Right hindlimb (tissue), 1 donor: ENCODE results near the gene TBC1D5.
"Not testable (repeated sequence)": the region's sequence is repeated elsewhere in the genome, so short reads cannot be mapped to it uniquely, and the experiment has no call there.

Experiments
- DNase-seq: peaks from one replicate; pipeline ENCODE4 v3.0.0-alpha.2; 2018

TBC1D5 gene

GRCh38 chr3:17640466-17640865 is 102.0 kb downstream of the TBC1D5 start:
- DNase-seq, result no peak

- no peak for DNase-seq
Measured at GRCh38 chr3:17639765-17640164, 102.7 kb downstream of the TBC1D5 start.

GRCh38 chr3:17639257-17639656 is 103.2 kb downstream of the TBC1D5 start:
- no peak for DNase-seq

GRCh38 chr3:17638356-17638755 is 104.1 kb downstream of the TBC1D5 start:
- no peak for DNase-seq

- DNase-seq, result not testable (repeated sequence)
Measured at GRCh38 chr3:17635675-17636074, 106.8 kb downstream of the TBC1D5 start.

GRCh38 chr3:17634964-17635363 is 107.5 kb downstream of the TBC1D5 start:
- no peak for DNase-seq

GRCh38 chr3:17634201-17634600 is 108.2 kb downstream of the TBC1D5 start:
- no peak for DNase-seq

GRCh38 chr3:17632401-17633100 is 109.9 kb downstream of the TBC1D5 start:
- no peak for DNase-seq

- no peak for DNase-seq
Measured at GRCh38 chr3:17631609-17632008, 110.8 kb downstream of the TBC1D5 start.

- DNase-seq, result no peak
Measured at GRCh38 chr3:17629400-17629799, 113.0 kb downstream of the TBC1D5 start.

- DNase-seq, result no peak
Measured at GRCh38 chr3:17626395-17626794, 116.0 kb downstream of the TBC1D5 start.

- DNase-seq, result no peak
Measured at GRCh38 chr3:17625133-17625532, 117.3 kb downstream of the TBC1D5 start.

- no peak for DNase-seq
Measured at GRCh38 chr3:17623464-17623863, 119.0 kb downstream of the TBC1D5 start.

- DNase-seq, result no peak
Measured at GRCh38 chr3:17619968-17620367, 122.5 kb downstream of the TBC1D5 start.

- DNase-seq, result not testable (repeated sequence)
Measured at GRCh38 chr3:17613017-17613416, 129.4 kb downstream of the TBC1D5 start.

- no peak for DNase-seq
Measured at GRCh38 chr3:17607905-17608304, 134.5 kb downstream of the TBC1D5 start.

- DNase-seq, result no peak
Measured at GRCh38 chr3:17605934-17606333, 136.5 kb downstream of the TBC1D5 start.

- DNase-seq, result no peak
Measured at GRCh38 chr3:17605032-17605431, 137.4 kb downstream of the TBC1D5 start.

GRCh38 chr3:17602126-17602525 is 140.3 kb downstream of the TBC1D5 start:
- DNase-seq, result no peak

- no peak for DNase-seq
Measured at GRCh38 chr3:17592956-17593355, 149.5 kb downstream of the TBC1D5 start.

GRCh38 chr3:17590465-17590864 is 152.0 kb downstream of the TBC1D5 start:
- DNase-seq, result no peak

- no peak for DNase-seq
Measured at GRCh38 chr3:17589888-17590287, 152.5 kb downstream of the TBC1D5 start.

- DNase-seq, result no peak
Measured at GRCh38 chr3:17588422-17588821, 154.0 kb downstream of the TBC1D5 start.

- no peak for DNase-seq
Measured at GRCh38 chr3:17585394-17586325, 156.8 kb downstream of the TBC1D5 start.
